ENCODE measurements around the gene ARFGAP3.

- no peak for TF ChIP-seq EZH2phosphoT487 (IDR thresholded peaks at IDR 0.05; ENCODE audit: borderline replicate concordance, low read depth)
- no peak for TF ChIP-seq JUND (IDR thresholded peaks at IDR 0.05)
- TF ChIP-seq NFIC (IDR thresholded peaks at IDR 0.05; ENCODE audit: borderline replicate concordance), result no peak
- TF ChIP-seq RAD21 (IDR thresholded peaks at IDR 0.05; ENCODE audit: low read length), result no peak
- no peak for TF ChIP-seq SMC3 (IDR thresholded peaks at IDR 0.05; ENCODE audit: low read depth, low read length)
- no peak for TF ChIP-seq CTCF (IDR thresholded peaks at IDR 0.05)
- no peak for TF ChIP-seq FOXM1 (IDR thresholded peaks at IDR 0.05; ENCODE audit: low read depth)
- no peak for TF ChIP-seq RFX5 (IDR thresholded peaks at IDR 0.05; ENCODE audit: low read length)
- no peak for TF ChIP-seq RXRA (IDR thresholded peaks at IDR 0.05; ENCODE audit: borderline replicate concordance, low read depth)
These were observed 48.6 kb downstream of the ARFGAP3 start for GRCh38 chr22:42808521-42808920.

Measured in SK-N-SH (cell line).